OCI-LY1 (cell line): Measurements from ENCODE around the gene TSPAN32.

ENCODE experiments used
- EZH2 ChIP-seq: fragments of 200-600 bp; sonication (generic), shearing (Covaris generic); IDR thresholded peaks from 2 replicates; pipeline ENCODE4 v1.8.0; 2017; ENCODE audit warnings: borderline replicate concordance, mixed run types, mild to moderate bottlenecking, antibody characterized with exemption, low read length, moderate library complexity, mixed read lengths
- TF ChIP-seq, protein P1 (sequence below): fragments of 200-600 bp; sonication (generic), shearing (Covaris generic); IDR thresholded peaks from 2 replicates; pipeline ENCODE4 v1.5.1; 2017; ENCODE audit warnings: mild to moderate bottlenecking, antibody characterized with exemption, low read length, moderate library complexity, mixed read lengths

DNA sequence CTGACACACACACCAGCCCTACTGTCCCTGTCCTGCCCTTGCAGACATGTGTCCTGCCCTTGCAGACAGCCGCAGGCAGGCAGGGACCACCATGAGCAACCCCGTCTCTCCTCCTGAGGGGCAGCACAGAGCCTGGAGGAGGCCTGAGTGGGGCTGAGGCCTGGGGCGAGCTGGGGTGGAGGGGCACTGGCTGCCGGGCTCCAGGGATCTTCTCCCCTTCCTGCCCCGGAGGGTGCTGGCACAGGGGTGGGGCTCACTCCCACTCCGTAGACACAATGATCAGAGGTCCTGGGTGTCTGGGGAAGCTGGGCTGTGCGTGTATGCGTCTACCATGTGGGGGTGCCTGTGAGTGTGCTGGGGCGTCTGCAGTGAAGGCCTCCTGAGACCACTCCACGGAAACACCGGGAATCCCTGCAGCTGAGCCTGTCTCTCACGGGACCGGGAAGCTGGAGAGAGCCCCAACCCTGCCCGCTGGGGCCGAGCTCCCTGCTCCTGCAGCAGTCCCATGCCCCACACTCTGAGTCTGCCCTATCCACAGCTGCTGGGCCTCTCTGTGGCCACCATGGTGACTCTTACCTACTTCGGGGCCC is 588 bp downstream of the TSPAN32 start:
- TF ChIP-seq, protein P1, sequence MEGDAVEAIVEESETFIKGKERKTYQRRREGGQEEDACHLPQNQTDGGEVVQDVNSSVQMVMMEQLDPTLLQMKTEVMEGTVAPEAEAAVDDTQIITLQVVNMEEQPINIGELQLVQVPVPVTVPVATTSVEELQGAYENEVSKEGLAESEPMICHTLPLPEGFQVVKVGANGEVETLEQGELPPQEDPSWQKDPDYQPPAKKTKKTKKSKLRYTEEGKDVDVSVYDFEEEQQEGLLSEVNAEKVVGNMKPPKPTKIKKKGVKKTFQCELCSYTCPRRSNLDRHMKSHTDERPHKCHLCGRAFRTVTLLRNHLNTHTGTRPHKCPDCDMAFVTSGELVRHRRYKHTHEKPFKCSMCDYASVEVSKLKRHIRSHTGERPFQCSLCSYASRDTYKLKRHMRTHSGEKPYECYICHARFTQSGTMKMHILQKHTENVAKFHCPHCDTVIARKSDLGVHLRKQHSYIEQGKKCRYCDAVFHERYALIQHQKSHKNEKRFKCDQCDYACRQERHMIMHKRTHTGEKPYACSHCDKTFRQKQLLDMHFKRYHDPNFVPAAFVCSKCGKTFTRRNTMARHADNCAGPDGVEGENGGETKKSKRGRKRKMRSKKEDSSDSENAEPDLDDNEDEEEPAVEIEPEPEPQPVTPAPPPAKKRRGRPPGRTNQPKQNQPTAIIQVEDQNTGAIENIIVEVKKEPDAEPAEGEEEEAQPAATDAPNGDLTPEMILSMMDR, result no peak
- TF ChIP-seq EZH2, result no peak
